PC-9 (cell line): ENCODE data around the gene MIA.

ENCODE experiments used
- EZH2 ChIP-seq: fragments of 200-600 bp; sonication (generic); IDR thresholded peaks from 2 replicates; pipeline ENCODE4 v1.8.0; 2017; ENCODE audit warnings: antibody characterized with exemption, low read depth
- TF ChIP-seq, protein P1 (sequence below): fragments of 200-600 bp; sonication (generic); conservative IDR thresholded peaks from 2 replicates; pipeline ENCODE4 v1.6.1; 2017; ENCODE audit warnings: mixed run types, antibody characterized with exemption, mild to moderate bottlenecking, moderate library complexity

GRCh38 chr19:40806423-40807146 lies 31.3 kb downstream of the MIA start:
- TF ChIP-seq, protein P1, sequence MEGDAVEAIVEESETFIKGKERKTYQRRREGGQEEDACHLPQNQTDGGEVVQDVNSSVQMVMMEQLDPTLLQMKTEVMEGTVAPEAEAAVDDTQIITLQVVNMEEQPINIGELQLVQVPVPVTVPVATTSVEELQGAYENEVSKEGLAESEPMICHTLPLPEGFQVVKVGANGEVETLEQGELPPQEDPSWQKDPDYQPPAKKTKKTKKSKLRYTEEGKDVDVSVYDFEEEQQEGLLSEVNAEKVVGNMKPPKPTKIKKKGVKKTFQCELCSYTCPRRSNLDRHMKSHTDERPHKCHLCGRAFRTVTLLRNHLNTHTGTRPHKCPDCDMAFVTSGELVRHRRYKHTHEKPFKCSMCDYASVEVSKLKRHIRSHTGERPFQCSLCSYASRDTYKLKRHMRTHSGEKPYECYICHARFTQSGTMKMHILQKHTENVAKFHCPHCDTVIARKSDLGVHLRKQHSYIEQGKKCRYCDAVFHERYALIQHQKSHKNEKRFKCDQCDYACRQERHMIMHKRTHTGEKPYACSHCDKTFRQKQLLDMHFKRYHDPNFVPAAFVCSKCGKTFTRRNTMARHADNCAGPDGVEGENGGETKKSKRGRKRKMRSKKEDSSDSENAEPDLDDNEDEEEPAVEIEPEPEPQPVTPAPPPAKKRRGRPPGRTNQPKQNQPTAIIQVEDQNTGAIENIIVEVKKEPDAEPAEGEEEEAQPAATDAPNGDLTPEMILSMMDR, result no peak
- TF ChIP-seq EZH2, result no peak
